A549 (cell line): Measurements from ENCODE around the gene NBEAL2.

ENCODE experiments used
- CHD4 ChIP-seq: fragments of 200-600 bp; sonication (generic); IDR thresholded peaks from 2 replicates; pipeline ENCODE4 v1.6.1; 2016; ENCODE audit warnings: antibody characterized with exemption, mild to moderate bottlenecking, borderline replicate concordance
- EP300 ChIP-seq, 2 experiments: fragments of >200 bp; sonication (Bioruptor Twin); formaldehyde crosslinking; IDR thresholded peaks; 2 replicates in 1 of 2; 3 replicates in 1 of 2; pipeline ENCODE4 v1.6.1; 2016 to 2017
- HDAC2 ChIP-seq: fragments of 200-600 bp; sonication (generic); IDR thresholded peaks from 2 replicates; pipeline ENCODE4 v1.6.1; 2016
- MAZ ChIP-seq: fragments of 150-350 bp; IDR thresholded peaks from 2 replicates; pipeline ENCODE4 v1.6.1; 2014; ENCODE audit warnings: antibody characterized with exemption, low read depth, low read length, borderline replicate concordance
- TF ChIP-seq, protein P1 (sequence below): fragments of 450-650 bp; IDR thresholded peaks from 2 replicates; pipeline ENCODE4 v1.6.1; 2014; ENCODE audit warnings: antibody characterized with exemption
- TF ChIP-seq, protein P2 (sequence below): fragments of >200 bp; sonication (Bioruptor Twin); formaldehyde crosslinking; IDR thresholded peaks from 3 replicates; pipeline ENCODE4 v1.5.1; 2016
- TF ChIP-seq, protein P3 (sequence below): fragments of 200-600 bp; sonication (generic); IDR thresholded peaks from 2 replicates; pipeline ENCODE4 v1.6.1; 2016; ENCODE audit warnings: antibody characterized with exemption, mild to moderate bottlenecking, moderate library complexity

DNA sequence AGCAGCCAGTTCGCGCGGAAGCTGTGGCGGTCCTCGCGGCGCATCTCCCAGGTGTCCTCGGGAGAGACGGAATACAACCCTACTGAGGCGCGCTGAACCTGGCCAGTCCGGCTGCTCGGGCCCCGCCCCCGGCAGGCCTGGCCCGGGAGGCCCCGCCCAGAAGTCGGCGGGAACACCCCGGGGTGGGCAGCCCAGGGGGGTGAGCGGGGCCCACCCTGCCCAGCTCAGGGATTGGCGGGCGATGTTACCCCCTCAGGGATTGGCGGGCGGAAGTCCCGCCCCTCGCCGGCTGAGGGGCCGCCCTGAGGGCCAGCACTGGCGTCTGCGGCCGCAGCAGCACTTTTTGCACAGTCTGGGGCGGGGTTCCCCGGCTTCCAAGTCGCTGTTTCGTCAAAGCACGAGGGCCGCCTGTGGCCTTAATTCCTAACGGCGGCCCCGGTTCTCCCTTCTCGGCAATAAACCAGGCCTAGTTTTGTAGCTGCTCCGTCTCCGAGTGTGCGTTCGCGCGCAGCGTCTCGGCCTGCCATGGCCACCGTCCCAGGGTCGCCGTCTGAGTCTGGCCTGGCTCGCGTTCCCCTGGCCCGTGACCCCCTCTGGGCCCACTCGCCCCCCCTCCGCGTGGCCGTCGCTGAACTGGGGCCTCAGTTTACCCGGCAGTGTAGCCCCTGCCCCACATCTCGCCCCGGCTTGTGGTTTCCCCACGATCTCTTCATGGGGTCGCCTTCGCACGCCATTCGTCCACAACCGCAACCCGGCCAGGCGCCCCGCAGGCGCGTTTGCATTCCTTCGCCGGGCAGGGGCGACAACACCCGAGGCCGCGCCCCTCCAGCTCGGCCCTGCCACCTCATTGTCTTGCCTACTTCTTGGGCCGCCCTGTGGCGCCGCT, 30.0 kb downstream of the NBEAL2 start:
- TF ChIP-seq CHD4 (no peak), EP300 (IDR thresholded peaks at IDR 0.05) (no peak), HDAC2 (no peak), MAZ (no peak)
- TF ChIP-seq, protein P1, sequence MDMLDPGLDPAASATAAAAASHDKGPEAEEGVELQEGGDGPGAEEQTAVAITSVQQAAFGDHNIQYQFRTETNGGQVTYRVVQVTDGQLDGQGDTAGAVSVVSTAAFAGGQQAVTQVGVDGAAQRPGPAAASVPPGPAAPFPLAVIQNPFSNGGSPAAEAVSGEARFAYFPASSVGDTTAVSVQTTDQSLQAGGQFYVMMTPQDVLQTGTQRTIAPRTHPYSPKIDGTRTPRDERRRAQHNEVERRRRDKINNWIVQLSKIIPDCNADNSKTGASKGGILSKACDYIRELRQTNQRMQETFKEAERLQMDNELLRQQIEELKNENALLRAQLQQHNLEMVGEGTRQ = no peak
- TF ChIP-seq, protein P2, sequence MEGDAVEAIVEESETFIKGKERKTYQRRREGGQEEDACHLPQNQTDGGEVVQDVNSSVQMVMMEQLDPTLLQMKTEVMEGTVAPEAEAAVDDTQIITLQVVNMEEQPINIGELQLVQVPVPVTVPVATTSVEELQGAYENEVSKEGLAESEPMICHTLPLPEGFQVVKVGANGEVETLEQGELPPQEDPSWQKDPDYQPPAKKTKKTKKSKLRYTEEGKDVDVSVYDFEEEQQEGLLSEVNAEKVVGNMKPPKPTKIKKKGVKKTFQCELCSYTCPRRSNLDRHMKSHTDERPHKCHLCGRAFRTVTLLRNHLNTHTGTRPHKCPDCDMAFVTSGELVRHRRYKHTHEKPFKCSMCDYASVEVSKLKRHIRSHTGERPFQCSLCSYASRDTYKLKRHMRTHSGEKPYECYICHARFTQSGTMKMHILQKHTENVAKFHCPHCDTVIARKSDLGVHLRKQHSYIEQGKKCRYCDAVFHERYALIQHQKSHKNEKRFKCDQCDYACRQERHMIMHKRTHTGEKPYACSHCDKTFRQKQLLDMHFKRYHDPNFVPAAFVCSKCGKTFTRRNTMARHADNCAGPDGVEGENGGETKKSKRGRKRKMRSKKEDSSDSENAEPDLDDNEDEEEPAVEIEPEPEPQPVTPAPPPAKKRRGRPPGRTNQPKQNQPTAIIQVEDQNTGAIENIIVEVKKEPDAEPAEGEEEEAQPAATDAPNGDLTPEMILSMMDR = no peak
- TF ChIP-seq, protein P3, sequence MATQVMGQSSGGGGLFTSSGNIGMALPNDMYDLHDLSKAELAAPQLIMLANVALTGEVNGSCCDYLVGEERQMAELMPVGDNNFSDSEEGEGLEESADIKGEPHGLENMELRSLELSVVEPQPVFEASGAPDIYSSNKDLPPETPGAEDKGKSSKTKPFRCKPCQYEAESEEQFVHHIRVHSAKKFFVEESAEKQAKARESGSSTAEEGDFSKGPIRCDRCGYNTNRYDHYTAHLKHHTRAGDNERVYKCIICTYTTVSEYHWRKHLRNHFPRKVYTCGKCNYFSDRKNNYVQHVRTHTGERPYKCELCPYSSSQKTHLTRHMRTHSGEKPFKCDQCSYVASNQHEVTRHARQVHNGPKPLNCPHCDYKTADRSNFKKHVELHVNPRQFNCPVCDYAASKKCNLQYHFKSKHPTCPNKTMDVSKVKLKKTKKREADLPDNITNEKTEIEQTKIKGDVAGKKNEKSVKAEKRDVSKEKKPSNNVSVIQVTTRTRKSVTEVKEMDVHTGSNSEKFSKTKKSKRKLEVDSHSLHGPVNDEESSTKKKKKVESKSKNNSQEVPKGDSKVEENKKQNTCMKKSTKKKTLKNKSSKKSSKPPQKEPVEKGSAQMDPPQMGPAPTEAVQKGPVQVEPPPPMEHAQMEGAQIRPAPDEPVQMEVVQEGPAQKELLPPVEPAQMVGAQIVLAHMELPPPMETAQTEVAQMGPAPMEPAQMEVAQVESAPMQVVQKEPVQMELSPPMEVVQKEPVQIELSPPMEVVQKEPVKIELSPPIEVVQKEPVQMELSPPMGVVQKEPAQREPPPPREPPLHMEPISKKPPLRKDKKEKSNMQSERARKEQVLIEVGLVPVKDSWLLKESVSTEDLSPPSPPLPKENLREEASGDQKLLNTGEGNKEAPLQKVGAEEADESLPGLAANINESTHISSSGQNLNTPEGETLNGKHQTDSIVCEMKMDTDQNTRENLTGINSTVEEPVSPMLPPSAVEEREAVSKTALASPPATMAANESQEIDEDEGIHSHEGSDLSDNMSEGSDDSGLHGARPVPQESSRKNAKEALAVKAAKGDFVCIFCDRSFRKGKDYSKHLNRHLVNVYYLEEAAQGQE = no peak
